ENCODE results near the gene GLOD5.

The GLOD5 gene

DNA sequence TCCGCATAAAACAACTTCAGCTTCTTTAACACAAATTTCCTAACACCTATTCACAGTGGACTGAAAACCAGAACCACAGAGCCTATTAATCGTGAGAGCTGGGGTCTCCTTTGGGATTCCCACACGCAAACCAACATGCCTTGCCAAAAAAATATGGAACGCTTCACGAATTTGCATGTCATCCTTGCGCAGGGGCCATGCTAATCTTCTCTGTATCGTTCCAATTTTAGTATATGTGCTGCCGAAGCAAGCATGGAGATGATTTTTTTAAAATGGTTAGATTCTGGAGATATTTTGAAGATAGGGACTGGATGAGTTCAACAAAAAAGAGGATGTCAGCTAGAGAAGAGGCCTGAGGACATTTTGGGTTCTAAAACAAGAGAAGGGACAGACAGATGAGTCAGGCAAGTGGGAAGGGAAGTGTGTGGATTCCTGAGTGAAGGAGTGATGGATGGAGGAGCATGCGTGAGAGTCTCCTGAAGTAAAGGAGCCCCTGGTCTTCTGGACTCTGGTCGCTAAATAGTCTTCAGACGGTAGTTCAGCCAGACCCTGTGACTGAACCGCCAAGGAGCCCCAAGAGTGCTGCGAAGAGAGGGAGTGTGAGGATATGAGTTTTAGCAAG, 15.4 kb downstream of the GLOD5 start:
- TF ChIP-seq, protein P1, sequence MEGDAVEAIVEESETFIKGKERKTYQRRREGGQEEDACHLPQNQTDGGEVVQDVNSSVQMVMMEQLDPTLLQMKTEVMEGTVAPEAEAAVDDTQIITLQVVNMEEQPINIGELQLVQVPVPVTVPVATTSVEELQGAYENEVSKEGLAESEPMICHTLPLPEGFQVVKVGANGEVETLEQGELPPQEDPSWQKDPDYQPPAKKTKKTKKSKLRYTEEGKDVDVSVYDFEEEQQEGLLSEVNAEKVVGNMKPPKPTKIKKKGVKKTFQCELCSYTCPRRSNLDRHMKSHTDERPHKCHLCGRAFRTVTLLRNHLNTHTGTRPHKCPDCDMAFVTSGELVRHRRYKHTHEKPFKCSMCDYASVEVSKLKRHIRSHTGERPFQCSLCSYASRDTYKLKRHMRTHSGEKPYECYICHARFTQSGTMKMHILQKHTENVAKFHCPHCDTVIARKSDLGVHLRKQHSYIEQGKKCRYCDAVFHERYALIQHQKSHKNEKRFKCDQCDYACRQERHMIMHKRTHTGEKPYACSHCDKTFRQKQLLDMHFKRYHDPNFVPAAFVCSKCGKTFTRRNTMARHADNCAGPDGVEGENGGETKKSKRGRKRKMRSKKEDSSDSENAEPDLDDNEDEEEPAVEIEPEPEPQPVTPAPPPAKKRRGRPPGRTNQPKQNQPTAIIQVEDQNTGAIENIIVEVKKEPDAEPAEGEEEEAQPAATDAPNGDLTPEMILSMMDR (IDR thresholded peaks at IDR 0.05; ENCODE audit: control extremely low read depth, extremely low read depth, low read depth, missing control alignments): no peak
- POLR2A ChIA-PET: no interaction called here
- CTCF ChIA-PET: no interaction called here
- DNase-seq (ENCODE audit: extremely low spot score): no peak

DNA sequence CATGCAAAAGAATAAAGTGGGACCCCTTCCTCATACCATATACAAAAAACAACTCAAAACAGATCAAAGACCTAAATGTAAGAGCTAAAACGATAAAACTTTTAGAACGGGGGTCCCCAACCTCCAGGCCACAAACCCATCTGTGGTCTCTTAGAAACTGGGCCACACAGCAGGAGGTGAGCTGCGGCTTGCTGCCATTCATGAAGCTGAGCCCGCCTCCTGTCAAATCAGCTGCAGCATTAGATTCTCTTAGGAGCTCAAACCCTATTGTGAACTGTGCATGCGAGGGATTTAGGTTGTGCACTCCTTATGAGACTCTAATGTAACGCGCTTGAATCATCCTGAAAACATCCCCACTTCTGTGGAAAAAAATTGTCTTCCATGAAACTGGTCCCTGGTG, 17.9 kb downstream of the GLOD5 start:
- no peak for DNase-seq (ENCODE audit: extremely low spot score)
- POLR2A ChIA-PET: no interaction called here
- TF ChIP-seq, protein P1 (IDR thresholded peaks at IDR 0.05; ENCODE audit: control extremely low read depth, extremely low read depth, low read depth, missing control alignments): no peak
- CTCF ChIA-PET: no interaction called here

DNA sequence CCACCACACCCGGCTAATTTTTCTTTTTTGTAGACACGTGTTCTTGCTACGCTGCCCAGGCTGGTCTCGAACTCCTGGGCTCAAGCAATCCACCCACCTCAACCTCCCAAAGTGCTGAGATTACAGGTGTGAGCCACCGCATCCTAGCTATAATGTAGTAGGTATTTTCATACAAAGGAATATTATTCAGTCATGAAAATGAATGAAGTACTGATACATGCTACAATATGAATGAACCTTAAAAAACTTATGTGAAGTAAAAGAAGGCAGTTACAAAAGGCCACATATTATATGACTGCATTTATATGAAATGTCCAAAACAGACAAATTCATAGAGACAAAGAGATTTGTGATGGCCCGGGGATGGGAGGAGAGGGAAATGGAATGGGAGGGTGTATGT, 20.2 kb downstream of the GLOD5 start:
- ChIA-PET POLR2A (no interaction called here), CTCF (no interaction called here)
- no peak for DNase-seq (ENCODE audit: extremely low spot score)
- TF ChIP-seq, protein P1 (IDR thresholded peaks at IDR 0.05; ENCODE audit: control extremely low read depth, extremely low read depth, low read depth, missing control alignments): no peak

DNA sequence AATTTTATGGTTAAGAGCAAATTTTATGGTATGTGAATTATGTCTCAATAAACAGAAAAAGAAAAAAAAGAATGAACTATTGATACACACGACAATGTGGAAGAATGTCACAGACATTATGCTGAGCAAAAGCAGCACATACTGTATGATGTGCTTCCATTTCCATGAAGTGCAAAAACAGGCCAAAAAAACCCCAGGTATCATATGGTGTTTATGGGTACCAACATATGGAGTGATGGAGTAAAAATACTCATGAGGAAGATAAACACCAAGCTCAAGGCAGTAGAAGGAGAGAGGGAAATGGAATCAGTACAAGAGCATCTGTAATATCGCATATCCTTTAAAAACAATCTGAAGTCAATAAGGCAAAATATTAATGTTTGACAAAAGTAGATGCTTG, 20.7 kb downstream of the GLOD5 start:
- POLR2A ChIA-PET: no interaction called here
- TF ChIP-seq, protein P1 (IDR thresholded peaks at IDR 0.05; ENCODE audit: control extremely low read depth, extremely low read depth, low read depth, missing control alignments): no peak
- CTCF ChIA-PET: no interaction called here
- DNase-seq (ENCODE audit: extremely low spot score): no peak

DNA sequence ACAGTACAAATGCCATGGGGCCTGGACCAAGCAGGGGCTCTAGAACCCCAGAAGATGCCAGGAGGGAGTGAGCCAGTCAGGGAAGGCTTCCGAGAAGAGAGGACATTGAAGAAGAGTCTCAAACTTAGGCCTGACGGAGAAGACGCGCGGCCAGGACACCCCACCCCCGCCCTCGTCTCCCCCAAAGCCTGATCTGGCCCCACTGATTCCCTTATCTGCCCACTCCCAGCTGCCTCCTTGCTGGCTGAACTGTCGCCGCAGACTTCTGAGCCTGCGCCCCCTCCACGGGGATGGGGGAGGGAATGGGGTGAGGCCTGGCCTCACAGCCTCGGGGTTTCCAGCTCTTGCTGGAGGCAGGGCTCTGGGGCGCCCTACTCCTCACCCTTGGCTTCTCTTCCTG, 21.2 kb downstream of the GLOD5 start:
- ChIA-PET CTCF (no interaction called here), POLR2A (no interaction called here)
- DNase-seq (ENCODE audit: extremely low spot score): no peak
- TF ChIP-seq, protein P1 (IDR thresholded peaks at IDR 0.05; ENCODE audit: control extremely low read depth, extremely low read depth, low read depth, missing control alignments): no peak

DNA sequence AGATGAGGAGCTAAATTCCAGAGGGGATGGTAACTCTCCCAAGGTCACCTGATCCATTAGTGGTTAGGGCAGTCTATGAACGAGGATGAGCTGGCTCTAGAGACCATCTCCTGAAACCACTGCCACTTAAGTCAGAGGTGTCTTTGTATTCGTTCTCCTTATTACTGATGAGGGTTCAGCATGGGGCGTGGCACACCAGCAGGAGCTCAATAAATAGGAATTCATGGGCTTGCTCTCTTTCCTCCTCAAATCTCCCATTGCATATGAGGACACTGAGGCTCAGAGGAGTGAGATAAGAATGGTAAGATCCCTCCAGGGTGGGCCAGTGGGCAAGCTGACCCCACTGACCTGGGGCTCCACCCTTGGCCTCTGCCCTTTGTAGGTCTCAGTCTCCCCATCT, 23.2 kb downstream of the GLOD5 start:
- DNase-seq (ENCODE audit: extremely low spot score): no peak
- TF ChIP-seq, protein P1 (IDR thresholded peaks at IDR 0.05; ENCODE audit: control extremely low read depth, extremely low read depth, low read depth, missing control alignments): no peak
- ChIA-PET CTCF (no interaction called here), POLR2A (no interaction called here)

DNA sequence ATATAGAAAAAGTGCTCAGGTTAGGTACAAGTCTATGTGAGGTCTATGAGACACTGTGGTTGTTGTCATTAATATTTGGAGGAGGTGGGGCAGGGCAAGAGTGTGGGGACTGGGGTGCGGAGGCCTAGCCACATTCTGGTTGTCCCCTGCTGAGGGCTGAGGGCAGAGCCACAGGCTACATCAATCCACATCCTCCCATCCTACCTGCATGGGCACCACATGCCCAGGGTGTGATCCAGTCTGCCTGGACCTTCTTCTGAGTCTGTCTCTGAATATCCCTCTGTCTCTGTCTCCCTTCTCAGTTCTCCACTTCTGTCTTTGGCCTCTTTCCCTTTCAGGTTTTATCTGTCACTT, 23.6 kb downstream of the GLOD5 start:
- ChIA-PET POLR2A (no interaction called here), CTCF (no interaction called here)
- no peak for DNase-seq (ENCODE audit: extremely low spot score)
- TF ChIP-seq, protein P1 (IDR thresholded peaks at IDR 0.05; ENCODE audit: control extremely low read depth, extremely low read depth, low read depth, missing control alignments): no peak
